NOMO-1 treated with dmso at 0.1 percent for 144 hours (cell line): ENCODE measurements around the gene ATXN7L1.

Source experiments
- DNase-seq: peaks from one replicate; lab custom pipeline; 2025; ENCODE audit not compliant: unreplicated experiment; lab: John Stamatoyannopoulos, UW

Gene ATXN7L1

GRCh38 chr7:105828141-105828540 is 48.3 kb downstream of the ATXN7L1 start:
- no peak for DNase-seq

GRCh38 chr7:105827151-105827875 is 49.1 kb downstream of the ATXN7L1 start:
- DNase-seq = no peak

- DNase-seq = no peak
Measured at GRCh38 chr7:105826143-105826542, 50.3 kb downstream of the ATXN7L1 start.

GRCh38 chr7:105825371-105825770 is 51.0 kb downstream of the ATXN7L1 start:
- no peak for DNase-seq

GRCh38 chr7:105822806-105823205 is 53.6 kb downstream of the ATXN7L1 start:
- no peak for DNase-seq

GRCh38 chr7:105821527-105821926 is 54.9 kb downstream of the ATXN7L1 start:
- no peak for DNase-seq

- DNase-seq = no peak
Measured at GRCh38 chr7:105820363-105821066, 55.9 kb downstream of the ATXN7L1 start.

GRCh38 chr7:105819559-105819958 is 56.8 kb downstream of the ATXN7L1 start:
- no peak for DNase-seq

GRCh38 chr7:105816954-105817615 is 59.3 kb downstream of the ATXN7L1 start:
- no peak for DNase-seq

GRCh38 chr7:105816266-105816843 is 60.0 kb downstream of the ATXN7L1 start:
- peak; percentile 10 for DNase-seq

GRCh38 chr7:105815576-105815975 is 60.8 kb downstream of the ATXN7L1 start:
- no peak for DNase-seq

GRCh38 chr7:105814481-105814880 is 61.9 kb downstream of the ATXN7L1 start:
- DNase-seq = no peak

GRCh38 chr7:105811189-105811847 is 65.1 kb downstream of the ATXN7L1 start:
- DNase-seq = no peak

GRCh38 chr7:105810556-105810955 is 65.8 kb downstream of the ATXN7L1 start:
- DNase-seq = no peak

GRCh38 chr7:105808703-105809590 is 67.5 kb downstream of the ATXN7L1 start:
- peak; percentile 61 for DNase-seq

GRCh38 chr7:105808209-105808608 is 68.2 kb downstream of the ATXN7L1 start:
- no peak for DNase-seq

GRCh38 chr7:105807448-105807762 is 69.0 kb downstream of the ATXN7L1 start:
- DNase-seq = no peak

- DNase-seq = peak; percentile 28
Measured at GRCh38 chr7:105806592-105807447, 69.6 kb downstream of the ATXN7L1 start.

- no peak for DNase-seq
Measured at GRCh38 chr7:105805447-105806019, 70.9 kb downstream of the ATXN7L1 start.
